HG03108 (cell line): ENCODE results near the gene SUSD3.

Source experiments
- ATAC-seq: cut with Tn5 transposase; IDR thresholded peaks from one replicate; pipeline ENCODE4 v1.9.1; 2021; ENCODE audit warnings: moderate library complexity; ENCODE audit not compliant: unreplicated experiment

The SUSD3 gene

DNA sequence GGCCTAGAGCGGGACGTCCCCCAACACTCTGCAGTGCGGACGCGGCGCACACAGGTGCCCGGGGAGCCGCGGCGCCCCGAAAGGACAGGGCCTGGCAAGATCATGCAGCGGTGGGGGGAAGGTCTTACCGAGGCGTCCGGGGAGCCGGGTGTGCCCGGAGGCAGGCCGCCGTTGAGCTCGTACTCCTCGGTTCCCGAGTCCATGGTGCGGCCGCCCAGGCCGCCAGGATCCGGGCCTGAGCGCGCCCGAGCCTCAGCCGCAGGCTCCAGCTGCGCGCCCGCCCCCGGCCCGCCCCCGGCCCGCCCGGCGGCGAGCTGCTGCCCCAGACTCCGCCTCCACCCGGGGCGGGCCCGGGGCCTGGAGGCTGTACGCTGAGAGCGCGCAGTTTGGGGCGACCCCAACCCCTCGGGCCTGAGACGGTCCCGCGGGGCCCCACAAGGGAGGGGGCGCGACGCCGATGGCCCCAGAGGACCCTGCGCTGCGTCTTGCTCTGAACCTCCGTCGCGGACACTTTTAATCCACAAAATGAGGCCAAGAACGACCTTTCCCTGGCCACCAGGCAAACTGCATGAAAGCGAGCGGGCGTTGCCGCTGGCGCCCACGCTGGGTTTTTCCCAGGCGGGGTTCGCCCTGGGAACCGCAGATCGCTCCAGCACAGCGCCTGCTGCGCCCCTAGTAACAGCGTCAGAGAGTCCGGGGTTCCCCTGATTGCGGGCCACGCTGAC, 75.7 kb downstream of the SUSD3 start, which contains the start of gene NINJ1:
NINJ1 (minus strand) TSS at position 237 of the 725 bp plus-strand sequence; CDS start at position 203, 34 bp downstream.
- peak; percentile 65 for ATAC-seq
